ENCODE results near the gene HELQ.
"Not testable (repeated sequence)": the region's sequence is repeated elsewhere in the genome, so short reads cannot be mapped to it uniquely, and the experiment has no call there.

The HELQ gene

DNA sequence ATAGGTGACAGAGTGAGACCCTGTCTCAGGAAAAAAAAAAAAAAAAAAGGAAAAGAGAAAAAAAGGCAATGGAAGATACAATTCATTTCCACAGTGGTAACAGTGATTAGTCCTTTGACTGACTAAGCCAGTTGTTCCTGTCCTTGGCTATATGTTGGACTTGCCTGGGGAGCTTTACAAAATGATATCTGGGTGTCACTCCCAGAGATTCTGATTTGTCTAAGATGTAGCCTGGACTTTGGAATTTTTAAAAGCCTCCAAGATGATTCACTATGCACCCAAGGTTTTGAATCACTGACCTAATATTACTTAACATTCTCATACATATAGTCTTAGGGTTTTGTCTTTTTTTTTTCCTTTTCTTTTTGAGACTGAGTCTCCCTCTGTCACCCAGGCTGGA lies 16.9 kb downstream of the HELQ start:
- DNase-seq = no peak

DNA sequence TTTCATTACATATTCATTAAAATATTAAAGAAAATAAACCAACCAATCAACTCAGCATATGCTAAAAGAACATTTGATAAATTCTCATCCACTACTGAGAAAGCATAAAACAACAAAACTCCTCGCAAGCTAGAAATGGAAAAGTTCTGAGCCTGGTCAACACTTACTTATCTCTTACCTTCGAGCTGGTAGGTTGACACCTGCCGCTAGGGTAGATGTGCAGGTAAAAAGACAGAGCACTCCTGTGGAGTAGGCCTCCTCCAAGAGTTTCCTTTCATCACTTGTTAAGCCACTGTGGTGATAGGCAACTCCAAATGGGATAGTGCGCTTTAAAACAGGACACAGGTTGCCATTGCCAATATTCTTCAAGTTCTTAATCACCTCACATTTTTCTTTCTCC lies 18.9 kb downstream of the HELQ start:
- no peak for DNase-seq

DNA sequence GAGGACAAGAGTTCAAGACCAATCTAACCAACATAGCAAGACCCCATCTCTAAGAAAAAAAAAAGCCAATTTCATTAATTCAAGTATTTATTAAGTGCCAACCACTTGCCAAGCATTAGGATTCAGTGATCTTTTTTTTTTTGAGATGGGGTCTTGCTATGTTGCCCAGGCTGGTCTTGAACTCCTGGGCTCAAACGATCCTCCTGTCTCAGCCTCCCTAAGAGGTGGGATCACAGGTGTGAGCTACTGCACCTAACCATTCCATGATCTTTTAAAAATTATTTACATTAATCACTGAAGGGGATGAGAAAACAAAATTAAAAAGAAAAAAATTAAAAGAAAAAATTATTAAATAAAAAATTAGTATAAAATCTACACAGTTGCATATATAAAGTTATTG lies 24.4 kb downstream of the HELQ start:
- no peak for DNase-seq

DNA sequence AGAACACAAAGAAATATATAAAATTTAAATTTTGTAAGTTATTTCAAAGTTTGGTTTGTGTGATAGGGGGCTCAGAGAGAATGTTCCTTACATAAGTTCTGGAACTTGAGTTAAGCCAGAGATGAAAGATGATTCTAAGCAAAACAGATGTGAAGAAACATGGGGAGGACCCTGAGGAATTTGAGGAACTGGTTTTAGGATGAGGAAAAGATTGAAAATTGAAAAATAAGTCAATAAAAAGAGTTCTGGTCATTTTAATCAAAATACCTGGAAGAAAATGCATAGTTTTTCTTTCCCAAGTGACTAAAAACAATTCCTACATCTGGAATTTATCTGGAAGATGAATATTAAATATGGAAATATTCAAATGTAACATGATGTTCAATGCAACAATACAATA lies 37.4 kb downstream of the HELQ start:
- DNase-seq = no peak

DNA sequence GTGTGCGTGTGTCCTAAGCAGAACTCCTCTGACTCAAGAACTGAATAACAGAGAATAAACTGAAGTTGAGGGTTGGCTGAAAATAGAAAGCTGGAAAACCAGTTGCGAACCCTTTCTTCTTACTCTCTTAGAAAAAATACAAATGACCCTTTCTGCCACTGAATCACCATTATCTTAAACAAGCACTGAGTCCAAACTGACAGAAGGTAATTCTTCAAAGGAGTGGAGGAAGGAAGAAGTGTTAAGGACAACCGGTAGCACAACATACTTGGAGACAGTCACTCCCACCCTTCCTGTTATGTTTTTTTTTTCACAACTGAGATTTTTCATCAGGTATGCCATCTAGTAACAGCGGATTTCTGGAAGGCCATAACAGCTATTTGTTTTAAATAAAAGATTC lies 38.1 kb downstream of the HELQ start:
- no peak for DNase-seq

DNA sequence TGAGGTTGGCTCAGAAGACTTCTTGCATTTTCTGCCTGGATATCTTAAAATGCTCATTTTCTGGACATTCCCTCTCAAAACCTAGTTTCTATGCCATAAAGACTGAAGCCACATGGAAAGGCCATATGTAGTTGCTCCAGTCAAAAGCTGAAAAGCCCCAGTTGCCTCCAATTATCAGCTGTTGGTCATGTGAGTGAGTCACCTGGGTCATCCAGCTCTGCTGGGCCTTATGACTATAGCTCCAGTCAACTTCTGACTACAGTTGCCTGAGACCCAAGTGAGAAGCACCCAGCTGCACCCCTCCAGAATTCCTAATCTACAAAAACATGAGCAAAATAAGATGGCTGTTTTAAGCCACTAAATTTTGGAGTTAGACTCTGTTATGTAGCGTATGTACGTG lies 41.9 kb downstream of the HELQ start:
- peak; percentile 9 for DNase-seq

DNA sequence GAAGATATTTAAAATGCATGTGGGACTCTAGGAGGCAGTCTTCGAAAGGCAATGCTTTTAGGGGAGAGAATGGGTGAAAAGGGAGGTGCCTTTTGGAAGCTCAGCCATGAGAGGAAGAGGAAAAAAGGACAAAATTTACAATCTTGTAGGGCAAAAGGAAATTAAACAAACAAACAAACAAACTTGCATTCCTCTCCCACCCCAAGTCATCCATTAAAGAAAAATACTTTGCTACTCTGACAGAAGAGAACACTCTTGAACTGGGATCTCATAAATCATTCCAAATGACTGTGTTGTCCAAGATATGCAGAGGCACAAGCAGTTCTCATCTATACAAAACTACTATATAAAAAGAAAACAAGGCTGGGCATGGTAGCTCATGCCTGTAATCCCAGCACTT lies 46.7 kb downstream of the HELQ start:
- DNase-seq = no peak

DNA sequence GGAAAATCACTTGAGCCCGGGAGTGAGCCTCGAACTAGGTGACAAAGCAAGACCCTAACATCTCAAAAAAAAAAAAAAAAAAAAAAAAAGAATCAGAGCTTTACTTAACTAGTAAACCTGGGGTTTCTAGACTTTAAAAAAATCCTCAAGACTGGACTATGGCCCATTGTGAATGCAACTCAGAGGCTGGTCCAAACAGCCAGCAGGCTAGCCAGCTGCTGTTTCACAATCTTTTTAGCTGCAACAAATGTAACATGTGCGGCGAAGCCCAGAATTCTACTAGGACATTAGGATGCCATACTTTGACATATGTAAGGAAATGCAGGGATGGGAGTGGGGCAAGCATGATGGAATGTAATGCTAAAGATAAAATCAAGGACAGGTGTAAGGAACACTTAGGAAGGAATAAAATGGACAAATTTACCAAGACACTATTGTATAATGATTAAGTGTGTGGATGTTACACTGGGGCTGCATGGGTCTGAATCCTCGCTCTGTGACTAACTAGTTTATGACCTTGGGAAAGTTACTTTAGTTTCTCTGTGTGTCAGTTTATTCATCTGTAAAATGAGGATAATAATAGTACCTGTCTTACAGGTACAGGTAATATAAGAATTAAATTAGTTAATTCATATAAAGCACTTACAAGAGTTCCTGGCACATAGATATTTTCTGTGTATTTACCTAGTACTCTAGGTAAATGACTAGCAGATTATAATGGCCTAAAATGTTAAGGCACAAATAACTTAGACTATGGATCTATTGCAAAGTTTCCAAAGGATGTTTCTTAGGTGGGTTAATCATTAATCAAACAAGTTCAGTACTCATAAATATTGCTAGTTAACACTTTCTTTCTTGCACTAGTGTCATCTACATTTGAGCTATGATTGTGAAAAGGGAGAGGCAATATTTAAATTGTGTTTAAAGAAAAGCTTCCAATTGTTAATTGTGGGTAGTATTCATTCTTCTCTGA lies 49.5 kb downstream of the HELQ start:
- no peak for DNase-seq

DNA sequence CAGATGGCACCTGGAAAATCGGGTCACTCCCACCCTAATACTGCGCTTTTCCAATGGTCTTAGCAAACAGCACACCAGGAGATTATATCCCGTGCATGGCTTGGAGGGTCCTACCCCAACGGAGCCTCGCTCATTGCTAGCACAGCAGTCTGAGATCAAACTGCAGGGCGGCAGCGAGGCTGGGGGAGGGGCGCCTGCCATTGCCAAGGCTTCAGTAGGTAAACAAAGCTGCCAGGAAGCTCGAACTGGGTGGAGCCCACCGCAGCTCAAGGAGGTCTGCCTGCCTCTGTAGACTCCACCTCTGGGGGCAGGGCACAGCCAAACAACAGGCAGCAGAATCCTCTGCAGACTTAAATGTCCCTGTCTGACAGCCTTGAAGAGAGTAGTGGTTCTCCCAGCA lies 57.5 kb downstream of the HELQ start:
- not testable (repeated sequence) for DNase-seq

DNA sequence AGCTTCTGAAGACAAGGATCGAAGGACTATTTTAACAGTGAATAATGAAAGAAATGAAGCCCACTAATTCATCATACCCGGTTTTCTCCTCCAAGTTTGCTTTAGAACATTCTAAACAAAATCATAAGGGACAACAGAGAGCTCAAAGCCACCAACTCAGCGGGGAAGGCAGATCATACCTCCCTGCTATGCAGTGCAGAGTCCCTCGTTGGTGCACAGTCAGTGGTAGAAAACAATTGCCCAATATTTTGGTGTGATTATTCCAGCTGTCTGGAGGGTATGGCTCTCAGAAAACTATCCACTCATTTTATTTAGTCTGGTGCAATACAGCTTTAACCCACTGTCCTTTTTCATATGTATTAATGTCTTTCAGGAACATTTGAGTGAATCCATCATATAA lies 61.7 kb downstream of the HELQ start:
- DNase-seq = no peak

DNA sequence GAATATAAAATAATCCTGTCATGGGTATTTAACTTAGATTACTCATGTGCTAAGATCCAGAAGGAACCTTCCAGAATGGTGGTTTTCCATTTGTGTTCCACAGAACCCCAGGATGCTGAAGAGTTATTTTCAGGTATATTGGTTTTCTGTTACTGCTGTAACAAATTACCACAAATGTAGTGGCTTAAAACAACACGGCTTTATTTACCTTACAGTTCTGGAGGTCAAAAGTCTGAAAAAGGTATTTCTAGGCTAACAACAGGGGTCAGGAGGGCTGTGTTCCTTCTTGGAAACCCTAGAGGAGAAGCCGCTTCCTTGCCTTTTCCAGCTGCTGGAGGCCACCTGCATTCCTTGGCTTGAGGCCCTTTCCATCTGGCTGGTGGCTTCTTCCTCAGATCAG lies 63.1 kb downstream of the HELQ start:
- DNase-seq = no peak

DNA sequence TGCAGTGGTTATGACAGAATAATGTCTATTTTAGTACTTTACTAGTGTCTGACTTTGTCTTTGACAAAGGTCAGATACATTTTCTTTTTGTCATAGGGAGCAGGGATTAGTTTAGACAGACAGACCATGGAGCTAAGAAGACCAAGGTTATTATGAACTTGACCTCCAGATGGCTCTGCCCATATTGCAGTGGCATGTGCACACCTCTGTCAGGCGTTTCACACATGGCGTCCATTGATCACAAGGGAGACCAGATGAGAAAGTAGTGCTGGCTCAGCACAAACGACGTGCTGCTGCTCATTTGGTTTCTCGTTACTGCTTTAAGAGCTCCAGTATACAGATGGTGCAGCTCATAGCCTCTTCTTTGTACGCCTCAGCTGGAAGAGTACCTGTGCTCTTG lies 64.7 kb downstream of the HELQ start:
- no peak for DNase-seq

DNA sequence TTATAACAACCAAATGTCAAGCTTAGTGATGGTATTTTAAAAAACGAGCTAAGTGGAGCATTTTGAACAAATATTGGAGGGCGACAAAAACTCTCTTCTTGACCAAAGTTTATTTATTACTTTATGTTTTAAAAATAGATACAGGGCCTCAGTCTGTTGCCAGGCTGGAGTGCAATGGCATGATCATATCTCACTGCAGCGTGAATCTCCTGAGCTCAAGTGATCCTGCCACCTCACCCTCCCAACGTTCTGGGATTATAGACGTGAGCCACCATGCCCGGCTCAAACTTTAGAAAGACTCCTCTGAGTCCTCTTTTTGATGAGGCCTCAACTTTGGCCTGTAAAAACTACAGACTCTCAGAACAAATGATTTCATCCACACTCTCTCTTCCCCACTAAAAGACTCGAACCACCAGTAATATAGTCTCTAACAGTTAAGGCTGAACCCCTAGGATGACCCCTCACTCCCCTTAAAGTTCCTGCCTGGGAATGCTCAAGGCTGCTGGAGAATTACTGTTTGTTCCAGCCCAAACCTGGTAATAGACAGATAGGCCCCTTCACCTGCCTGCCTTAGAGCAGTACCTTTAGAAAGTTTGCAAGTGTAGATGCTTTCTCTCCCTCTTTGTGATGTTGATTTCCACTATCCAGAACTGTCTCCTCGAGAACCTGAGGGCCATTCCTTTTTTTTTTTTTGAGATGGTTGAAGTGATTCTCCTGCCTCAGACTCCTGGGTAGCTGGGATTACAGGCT lies 65.7 kb downstream of the HELQ start:
- DNase-seq = no peak

DNA sequence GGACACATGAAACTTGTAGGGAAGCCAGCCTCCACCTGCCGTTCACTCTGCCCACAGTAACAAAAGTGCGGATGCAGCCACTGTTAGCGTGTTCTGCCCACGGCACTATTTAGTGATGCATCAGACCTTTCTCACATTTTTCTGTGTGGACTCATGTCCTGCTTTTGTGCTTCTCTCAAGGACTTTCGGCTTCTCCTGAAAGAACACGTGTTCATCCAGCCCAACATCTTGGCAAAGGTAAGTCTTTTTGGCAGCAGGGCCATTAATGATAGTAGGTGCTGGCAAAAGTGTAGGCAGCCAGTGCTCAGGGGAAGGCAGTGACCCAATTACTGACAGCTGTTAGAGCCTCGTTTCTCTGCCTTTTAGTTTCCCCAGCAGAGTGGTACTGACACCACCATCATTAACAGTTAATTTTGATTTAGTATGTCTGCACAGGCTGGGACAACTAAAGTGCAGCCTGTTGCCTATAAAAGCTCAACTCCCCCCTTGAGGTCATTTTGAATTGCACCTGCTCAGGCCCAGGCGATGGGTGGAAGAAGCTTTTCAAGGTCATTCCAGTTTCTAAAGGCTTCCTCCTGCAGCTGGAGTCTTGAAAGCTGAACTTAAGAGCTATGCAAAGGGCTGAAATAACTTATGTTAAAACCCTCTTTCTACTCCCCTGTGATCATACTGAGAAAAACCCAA lies 66.4 kb downstream of the HELQ start:
- DNase-seq = no peak

DNA sequence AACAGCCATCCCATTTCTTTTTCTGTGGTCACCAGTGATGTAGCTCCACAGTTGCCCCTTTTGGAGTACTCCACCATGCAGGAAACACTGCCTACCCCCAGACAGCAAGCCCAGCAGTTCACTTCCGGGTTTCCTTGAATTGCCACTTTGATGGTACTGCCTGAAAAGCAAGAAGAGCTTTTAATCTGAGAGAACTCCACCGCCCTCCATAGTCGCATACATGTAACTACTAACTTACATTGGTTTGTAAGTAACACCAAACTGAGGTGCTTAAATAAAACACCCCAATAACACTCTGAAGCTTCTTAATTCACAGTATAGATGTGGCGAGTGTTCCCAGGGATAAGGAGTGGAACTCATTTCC lies 67.3 kb downstream of the HELQ start:
- no peak for DNase-seq

DNA sequence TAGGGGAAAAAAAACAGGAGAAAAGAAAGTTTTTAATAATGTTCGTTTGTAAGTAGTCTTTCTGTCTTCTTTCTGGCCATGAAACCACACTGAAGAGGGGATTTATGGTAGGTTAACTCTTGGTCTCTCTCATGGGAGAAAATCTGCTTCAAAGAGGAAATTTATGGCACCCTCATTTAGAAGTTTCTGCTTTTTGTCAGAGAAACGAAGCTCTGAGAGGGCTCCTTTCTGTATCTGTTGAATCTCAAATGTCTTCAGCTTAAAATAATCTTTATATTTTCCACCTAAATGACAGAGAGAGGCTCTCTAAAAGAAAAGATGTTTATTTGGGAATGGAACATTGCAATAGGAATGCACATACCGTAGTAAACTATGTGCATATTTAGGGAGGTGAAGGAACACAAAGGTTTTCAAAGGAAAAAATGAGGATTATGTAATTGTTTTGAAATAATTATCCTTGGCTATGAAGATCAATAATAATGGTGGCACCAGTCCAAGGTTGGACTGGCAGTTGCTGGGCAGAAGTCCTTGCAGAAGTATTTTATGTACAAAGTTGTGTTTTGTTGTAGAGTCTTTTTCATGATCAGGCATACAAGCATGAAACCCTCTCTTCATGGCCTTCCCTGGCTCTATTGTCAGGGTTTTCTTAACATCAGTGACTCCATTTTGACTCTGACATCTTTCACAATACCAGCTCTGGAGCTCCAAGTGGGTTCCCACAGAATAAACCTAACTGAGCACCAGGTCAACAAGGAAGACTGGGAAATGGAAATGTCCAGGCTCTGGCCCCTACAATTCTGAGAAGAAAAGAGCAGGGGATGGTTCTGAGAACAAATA lies 67.9 kb downstream of the HELQ start:
- no peak for DNase-seq

DNA sequence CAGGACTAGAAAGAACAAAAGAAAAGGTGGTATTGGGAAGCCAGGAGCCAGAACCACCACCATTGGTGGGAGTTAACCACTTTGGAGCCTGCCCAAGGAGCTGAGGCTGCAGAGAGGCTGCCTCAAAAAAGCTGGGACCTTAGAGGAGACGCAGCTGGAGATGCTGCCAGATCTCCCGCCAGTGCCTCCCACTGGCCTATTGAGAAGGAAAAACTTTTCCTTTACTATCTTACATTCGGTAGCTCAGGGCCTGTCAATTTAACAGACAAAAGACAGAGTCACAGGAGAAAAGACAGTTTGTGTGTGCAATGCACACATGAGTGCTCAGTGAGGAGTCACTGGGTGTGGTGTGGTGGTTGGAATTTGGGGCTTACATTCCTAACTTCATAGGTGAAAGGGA lies 68.6 kb downstream of the HELQ start:
- no peak for DNase-seq

DNA sequence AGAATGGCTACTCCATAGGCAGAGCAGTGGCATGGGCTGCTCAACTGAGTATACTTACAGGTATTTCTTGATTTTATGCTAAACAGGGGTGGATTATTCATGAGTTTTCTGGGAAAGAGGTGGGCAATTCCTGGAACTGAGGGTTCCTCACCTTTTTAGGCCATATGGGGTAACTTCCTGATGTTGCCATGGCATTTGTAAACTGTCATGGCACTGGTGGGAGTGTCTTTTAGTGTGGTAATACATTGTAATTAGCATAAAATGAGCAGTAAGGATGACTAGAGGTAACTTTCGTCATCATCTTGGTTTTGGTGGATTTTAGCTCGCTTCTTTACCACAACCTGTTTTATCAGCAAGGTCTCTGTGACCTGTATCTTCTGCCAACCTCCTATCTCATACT lies 72.8 kb downstream of the HELQ start:
- no peak for DNase-seq

DNA sequence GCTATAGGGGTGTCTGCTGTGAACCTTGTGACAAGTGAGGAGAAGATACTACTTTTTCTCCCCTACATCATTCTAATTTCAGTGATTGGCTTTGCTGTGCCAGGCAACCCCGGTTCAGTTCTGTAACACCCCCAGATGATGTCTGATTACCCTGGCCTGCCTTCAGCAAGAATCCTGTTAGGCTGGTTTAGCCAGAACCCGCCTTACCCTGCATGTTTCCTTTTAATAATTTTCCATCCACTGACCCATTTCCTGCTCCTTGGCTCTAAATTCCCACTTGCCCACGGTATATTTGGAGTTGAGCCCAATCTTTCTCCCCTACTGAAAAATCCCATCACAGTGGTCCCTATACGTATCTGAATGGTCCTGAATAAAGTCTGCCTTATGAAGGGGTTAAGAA lies 74.5 kb downstream of the HELQ start:
- no peak for DNase-seq

DNA sequence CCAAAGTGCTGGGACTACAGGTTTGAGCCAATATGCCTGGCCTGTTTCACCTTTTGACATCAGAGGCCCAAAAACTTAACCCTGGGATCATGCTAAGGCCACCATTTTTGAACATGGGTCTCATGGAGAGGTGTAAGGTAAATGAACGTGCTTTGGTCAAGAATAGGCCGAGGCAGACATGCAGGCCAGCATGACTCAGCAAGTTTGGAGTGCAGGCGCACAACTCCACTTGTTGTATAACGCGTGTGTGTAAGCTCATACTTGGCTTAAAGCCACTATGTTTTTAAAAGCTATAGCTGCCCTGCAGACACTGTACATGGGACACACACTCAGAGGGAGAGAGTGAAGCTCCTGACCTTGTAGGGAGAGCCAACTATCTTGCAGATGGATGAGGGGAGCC lies 77.2 kb downstream of the HELQ start:
- no peak for DNase-seq

DNA sequence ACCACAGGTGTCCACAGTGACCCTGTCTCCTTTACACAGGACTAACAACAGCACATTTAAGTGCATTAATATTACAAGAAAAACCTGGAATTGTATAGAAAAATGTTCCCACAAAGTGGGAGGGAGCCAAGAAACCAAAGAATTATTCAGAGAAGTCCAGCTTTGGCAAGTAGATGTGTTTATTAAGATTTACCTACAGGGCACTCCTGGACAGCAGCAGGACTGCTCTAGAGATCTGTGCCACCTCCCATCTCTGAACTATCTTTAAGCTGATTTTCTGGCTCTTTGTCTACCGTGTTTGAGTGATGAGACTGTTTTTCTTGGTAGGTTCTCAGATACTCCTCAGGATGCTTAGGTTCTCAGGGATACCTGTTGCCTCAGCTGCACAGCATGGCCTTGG lies 82.7 kb downstream of the HELQ start:
- no peak for DNase-seq

DNA sequence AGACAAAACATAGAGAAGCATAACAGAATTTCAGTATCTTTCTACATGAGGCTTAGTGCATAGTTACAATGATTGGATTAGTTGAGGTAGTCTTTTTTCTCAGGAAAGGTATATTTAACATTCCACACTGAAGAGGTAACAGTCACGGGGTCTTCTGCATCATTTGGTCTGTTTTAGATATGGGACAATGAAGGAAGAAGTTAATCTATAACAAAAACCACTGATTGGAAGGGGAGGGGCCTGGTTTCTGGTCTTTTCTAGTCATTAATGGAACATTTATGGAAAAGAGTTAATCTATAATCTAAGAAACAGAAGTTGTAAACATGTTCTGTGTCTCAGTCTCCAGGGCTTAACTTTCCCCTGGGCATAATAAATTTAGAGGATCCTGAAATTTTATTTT lies 83.7 kb downstream of the HELQ start:
- DNase-seq = no peak

DNA sequence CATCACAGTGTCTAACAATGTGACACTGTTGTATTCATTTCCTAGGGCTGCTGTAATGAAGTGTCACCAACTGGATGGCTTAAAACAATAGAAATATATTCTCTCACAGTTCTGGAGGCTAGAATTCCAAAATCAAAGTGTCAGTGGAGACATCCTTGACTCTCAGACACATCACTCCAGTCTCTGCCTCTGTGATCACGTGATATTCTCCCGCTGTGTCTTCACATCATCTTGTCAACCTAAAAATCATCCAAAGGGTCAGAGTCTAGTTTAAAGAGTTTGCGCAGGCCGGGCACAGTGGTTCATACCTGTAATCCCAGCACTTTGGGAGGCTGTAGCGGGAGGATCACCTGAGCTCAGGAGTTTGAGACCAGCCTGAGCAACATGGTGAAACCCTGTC lies 84.4 kb downstream of the HELQ start:
- DNase-seq = no peak
